Esophagus (tissue), 2 donors: ENCODE data around the gene ENGASE. TPM values are rescaled to one million over a fixed set of nuclear protein-coding genes. Genes with fewer than 3 reads are reported as not detected.

Experiments used
- H3K27ac ChIP-seq, 2 donors: one replicate each; pipeline ENCODE4 v1.5.1; 2013; ENCODE audit warnings: low read depth in 2 of 2, mild to moderate bottlenecking in 2 of 2, inconsistent platforms in 1 of 2, low read length in 1 of 2, moderate library complexity in 1 of 2
- H3K27me3 ChIP-seq, 2 donors: one replicate each; pipeline ENCODE4 v1.6.1; 2013; ENCODE audit warnings: low read length in 2 of 2, control low read depth in 1 of 2, mild to moderate bottlenecking in 1 of 2; ENCODE audit not compliant: insufficient read depth in 2 of 2, control insufficient read depth in 1 of 2
- H3K36me3 ChIP-seq, 2 donors: one replicate each; pipeline ENCODE4 v1.6.1; 2013; ENCODE audit warnings: low read length in 1 of 2; ENCODE audit not compliant: control insufficient read depth in 2 of 2, insufficient read depth in 2 of 2
- H3K4me1 ChIP-seq, 2 donors: one replicate each; pipeline ENCODE4 v1.6.1; 2013; ENCODE audit warnings: low read length in 1 of 2; ENCODE audit not compliant: control insufficient read depth in 2 of 2, insufficient read depth in 2 of 2
- H3K4me3 ChIP-seq, 2 donors: one replicate each; pipeline ENCODE4 v1.5.1; 2013; ENCODE audit warnings: low read length in 2 of 2, mild to moderate bottlenecking in 2 of 2, low read depth in 1 of 2, moderate library complexity in 1 of 2
- H3K9me3 ChIP-seq, 2 donors: one replicate each; pipeline ENCODE4 v1.6.1; 2013; ENCODE audit warnings: mild to moderate bottlenecking in 2 of 2, low read depth in 1 of 2, low read length in 1 of 2, moderate library complexity in 1 of 2; ENCODE audit not compliant: control insufficient read depth in 2 of 2, insufficient read depth in 1 of 2
- WGBS, 2 donors: extraction: QIAGEN DNeasy Blood & Tissue Kit; methylation state at CpG; one replicate each; pipeline ENCODE4 v1.1.7; 2013; 5-methylcytosine and 5-hydroxymethylcytosine counted together
- polyA plus RNA-seq, 2 donors: library from polyadenylated mRNA; stranded (reverse); fragments of 200-250 nt; gene quantifications; one replicate each; pipeline ENCODE4 v1.2.3, GENCODE V29; 2013
- donor health status: healthy with polysubstance abuse.
- donor health status: Bipolar disorder and iron deficiency.

ENGASE gene
- polyA plus RNA-seq, 2 donors: 10.6 to 31.7 TPM

DNA sequence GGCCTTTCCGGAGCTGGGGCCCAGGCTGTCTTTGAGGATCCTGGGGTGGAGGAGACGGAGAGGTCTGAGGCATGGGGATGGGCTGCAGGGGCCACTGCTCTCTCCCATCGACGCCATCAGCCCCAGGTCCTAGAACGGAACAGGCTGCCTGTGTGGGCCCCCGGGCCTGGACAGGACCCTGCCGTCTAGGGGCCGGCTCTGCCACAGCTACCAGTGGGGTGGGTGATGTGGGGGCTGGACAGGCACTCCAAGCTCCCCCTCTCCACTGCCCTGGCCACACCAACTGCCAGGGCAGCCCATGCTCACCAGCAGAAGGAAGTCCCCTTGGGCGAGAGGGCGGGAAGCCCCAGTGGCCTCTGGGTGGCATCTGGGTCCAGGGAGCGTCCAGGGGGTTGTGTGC is 37.8 kb downstream of the ENGASE start:
- 86 to 87% methylated on average over 10 to 11 of the region's 11 CpGs for WGBS, 2 donors

DNA sequence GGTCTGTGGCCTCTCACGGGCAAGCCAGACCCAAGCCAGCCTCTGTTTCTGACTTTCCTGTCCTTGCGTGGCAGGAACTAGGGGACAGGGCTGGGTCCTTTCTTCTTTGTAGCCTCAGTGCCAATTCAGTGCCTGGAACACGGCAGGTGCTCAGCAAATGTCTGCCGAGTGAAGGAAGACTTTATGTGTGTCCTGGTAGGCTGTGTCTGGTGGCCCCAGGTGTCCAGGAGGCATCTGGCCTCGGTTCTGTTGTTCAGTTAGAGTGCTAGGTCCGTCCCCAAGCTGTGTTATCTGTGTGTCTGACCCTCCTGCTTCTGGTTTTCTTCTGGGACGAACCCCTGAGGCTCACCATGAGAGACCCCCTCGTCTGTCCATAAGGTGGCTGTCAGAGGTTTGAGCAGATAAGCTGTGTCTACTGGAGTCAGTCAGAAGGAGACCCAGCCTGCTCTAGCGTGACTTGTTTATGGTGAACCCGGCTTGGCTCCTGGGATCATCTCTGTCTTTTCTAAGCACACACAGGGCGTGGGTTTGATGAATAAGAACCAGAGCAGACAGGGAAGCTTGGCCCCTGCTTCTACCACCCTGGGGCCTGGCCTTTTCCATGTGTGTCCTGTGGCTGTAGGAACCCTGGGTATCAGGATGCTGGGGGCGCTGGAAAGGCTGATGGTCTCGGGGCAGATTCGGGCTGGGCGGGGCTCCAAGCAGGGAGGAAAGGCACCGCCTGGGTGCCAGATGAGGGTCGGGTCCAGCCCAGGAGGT is 39.3 kb downstream of the ENGASE start:
- no peaks in the 10 kb centered on the region for H3K36me3 ChIP-seq
- no peak overlapping the region for H3K4me3 ChIP-seq
- H3K4me1 ChIP-seq: no peaks in the 10 kb centered on the region
- peaks cover 0 to 3% of the 10 kb centered on the region in 2 donors for H3K9me3 ChIP-seq
- H3K27me3 ChIP-seq: no peaks in the 10 kb centered on the region
- H3K27ac ChIP-seq: no peak overlapping the region
- 53% methylated on average over 17 of the region's 17 CpGs for WGBS, 2 donors

More for the DNA sequence above, 37.8 kb downstream of the ENGASE start:
- Histone ChIP-seq H3K27me3 (no peaks in the 10 kb centered on the region), H3K4me3 (no peak overlapping the region), H3K9me3 (no peaks in the 10 kb centered on the region), H3K36me3 (no peaks in the 10 kb centered on the region), H3K4me1 (no peaks in the 10 kb centered on the region), H3K27ac (no peak overlapping the region)

DNA sequence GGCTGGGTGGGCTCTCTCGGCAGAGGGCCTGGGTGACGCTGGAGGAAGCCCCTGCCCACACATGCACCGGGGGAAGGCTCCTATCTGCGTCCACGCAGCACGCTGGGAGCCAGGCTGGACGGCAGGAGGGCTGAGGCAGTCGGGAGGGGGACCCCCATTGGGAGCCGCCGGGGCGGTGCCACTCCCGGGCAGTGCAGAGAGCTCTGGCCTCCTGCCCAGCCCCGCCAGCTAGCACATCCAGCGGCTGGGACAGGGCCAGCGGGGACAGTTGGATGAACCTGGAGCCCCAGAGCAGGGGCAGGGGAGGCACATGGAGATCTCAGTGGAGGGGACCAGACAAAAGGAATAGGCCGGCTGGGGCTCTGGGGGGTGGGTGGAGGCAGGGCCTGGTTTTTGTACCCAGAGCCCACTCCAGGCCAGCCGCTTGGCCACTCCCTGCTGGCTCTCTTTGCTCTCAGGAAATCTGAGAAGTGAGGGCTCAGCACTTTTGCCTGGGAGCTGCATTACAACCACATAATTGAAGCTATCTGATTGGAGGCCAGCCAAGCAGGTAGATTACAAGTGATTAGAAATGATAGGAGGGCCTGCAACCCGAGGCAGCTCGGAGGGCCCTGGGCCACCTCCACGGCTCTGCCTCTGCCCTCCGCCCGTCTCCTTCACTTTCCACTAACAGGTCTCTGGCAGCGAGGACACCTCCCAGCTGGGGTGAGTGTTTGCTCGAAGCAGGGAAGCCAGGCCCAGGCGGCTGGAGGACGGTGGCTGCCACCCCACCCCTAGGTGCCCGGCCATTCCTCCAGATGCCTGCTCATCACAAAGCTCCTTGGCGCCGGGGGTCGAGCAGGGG is 40.1 kb downstream of the ENGASE start:
- H3K4me1 ChIP-seq: no peaks in the 10 kb centered on the region
- H3K27me3 ChIP-seq: no peaks in the 10 kb centered on the region
- no peak overlapping the region for H3K4me3 ChIP-seq
- 23 to 34% methylated on average over 24 to 30 of the region's 30 CpGs for WGBS, 2 donors
- peaks cover 0 to 3% of the 10 kb centered on the region in 2 donors for H3K9me3 ChIP-seq
- no peak overlapping the region for H3K27ac ChIP-seq
- H3K36me3 ChIP-seq: no peaks in the 10 kb centered on the region

DNA sequence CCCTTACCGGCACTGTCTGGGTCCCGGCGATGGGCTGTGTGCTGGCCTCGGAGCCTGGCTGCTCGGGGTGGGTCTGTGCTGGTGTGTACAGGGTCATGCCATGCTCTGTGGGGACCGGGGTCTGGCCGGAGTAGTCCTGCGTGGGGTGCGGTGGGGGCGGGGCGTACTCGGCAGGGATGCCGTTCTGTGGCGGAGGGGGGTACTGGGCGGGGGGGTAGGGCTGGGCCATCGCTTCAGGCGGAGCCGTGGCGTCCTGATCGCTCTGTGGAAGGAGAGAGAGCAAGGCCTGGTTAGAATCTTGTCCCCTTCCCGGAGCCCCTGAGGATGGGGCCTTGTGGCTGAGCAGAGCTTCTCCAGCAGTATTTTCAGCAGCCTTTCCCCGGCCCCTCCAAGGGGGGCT is 40.9 kb downstream of the ENGASE start:
- Histone ChIP-seq H3K4me3 (no peak overlapping the region), H3K9me3 (peaks cover 0 to 3% of the 10 kb centered on the region in 2 donors)
- WGBS, 2 donors: 73 to 75% methylated on average over 21 to 22 of the region's 22 CpGs

DNA sequence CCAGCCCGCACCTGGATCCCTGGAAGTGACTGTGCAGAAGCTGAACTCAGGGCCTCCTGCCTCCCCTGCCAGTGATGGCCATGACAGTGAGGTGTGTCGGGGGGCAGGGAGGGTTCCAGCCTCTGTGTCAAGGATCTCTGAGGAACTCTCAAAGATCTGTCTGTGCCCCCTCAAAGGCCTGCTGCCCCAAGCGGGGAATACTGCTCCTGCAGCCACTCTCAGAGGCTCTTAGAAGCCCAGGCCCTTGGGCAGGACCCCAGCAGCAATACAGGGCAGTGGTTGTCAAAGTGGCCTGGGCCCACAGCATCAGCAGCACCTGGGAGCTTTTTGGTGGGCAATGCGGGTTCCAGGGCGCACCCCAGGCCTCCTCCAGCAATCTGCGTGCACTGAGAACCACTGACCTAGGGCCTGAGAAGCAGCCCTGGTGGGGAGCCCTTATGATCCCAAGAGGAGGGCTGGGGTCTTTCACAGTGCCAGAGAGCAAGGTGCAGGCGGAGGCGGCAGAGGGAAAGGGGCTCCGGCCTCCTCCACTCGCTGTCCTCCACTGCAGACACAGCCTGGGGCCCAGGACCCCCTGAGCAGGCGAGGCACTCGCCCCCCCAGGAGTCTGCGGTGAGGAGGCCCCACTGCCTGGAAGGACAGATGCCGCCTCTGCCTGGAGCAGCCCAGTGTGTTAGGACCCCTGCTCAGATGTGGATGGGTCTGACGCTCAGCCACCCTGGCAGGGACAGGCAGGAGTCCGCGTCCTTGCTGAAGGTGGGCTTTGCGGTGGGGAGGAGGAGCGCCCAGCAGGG is 42.1 kb downstream of the ENGASE start:
- 92 to 96% methylated on average over 19 of the region's 19 CpGs for WGBS, 2 donors
- Histone ChIP-seq H3K4me3 (no peak overlapping the region), H3K27ac (no peak overlapping the region), H3K27me3 (no peaks in the 10 kb centered on the region), H3K36me3 (no peaks in the 10 kb centered on the region), H3K4me1 (no peaks in the 10 kb centered on the region), H3K9me3 (peaks cover 0 to 3% of the 10 kb centered on the region in 2 donors)

More for the DNA sequence above, 40.9 kb downstream of the ENGASE start:
- H3K27ac ChIP-seq: no peak overlapping the region
- H3K27me3 ChIP-seq: no peaks in the 10 kb centered on the region
- no peaks in the 10 kb centered on the region for H3K4me1 ChIP-seq
- H3K36me3 ChIP-seq: no peaks in the 10 kb centered on the region

DNA sequence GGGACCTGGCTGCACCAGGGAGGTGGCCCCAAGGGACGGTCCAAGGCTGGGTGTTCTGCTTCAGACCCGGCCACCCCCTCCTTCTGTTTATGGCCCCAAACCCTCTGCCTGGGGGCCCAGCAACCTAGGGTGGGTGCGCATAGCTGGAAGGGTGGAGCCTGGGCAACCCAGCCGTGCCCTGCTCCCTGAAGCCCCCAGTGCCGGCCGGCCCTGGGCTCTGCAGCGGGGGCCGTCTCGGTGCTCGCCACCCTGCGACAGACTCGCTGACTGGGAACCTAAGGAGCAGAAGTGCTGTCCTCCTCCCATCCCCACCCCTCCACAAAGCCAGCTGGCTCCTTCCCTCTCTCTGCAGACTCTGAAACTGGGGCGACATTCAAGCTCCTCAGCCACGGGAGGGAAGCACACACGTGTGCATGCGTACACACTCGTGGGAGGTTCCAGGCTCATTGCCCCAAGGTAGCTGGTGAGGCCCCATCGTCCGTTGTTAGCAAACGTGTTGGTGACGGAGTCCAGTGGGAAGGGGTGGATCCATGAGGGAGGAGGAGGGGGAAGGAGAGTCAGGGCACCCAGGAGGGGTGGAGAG is 43.4 kb downstream of the ENGASE start:
- H3K27ac ChIP-seq: no peak overlapping the region
- no peaks in the 10 kb centered on the region for H3K27me3 ChIP-seq
- no peaks in the 10 kb centered on the region for H3K4me1 ChIP-seq
- no peaks in the 10 kb centered on the region for H3K36me3 ChIP-seq
- H3K9me3 ChIP-seq: peaks cover 0 to 3% of the 10 kb centered on the region in 2 donors
- no peak overlapping the region for H3K4me3 ChIP-seq
- WGBS, 2 donors: 61% methylated on average over 20 to 21 of the region's 21 CpGs

DNA sequence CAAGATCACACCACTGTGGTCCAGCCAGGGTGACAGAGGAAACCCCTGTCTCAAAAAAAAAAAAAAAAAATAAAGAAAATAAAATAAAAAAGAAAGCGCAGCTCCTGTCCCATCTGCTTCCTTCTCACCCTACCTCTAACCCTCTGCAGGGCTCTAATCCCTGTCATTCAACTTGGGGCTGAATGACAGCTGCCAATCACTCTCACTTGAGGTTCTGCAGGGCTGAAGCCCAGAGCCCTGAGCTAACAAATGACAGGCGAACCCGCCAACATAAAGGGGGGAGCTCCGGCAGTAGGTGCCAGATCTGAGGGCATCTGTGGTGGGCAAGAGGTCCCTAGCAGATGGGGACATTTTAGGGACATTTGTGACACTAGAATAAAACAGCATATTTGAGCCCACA is 44.3 kb downstream of the ENGASE start:
- H3K4me1 ChIP-seq: no peaks in the 10 kb centered on the region
- H3K4me3 ChIP-seq: no peak overlapping the region
- 81% methylated on average over 4 of the region's 4 CpGs for WGBS, 2 donors
- no peaks in the 10 kb centered on the region for H3K27me3 ChIP-seq
- H3K36me3 ChIP-seq: no peaks in the 10 kb centered on the region
- peaks cover 0 to 4% of the 10 kb centered on the region in 2 donors for H3K9me3 ChIP-seq
- H3K27ac ChIP-seq: no peak overlapping the region

DNA sequence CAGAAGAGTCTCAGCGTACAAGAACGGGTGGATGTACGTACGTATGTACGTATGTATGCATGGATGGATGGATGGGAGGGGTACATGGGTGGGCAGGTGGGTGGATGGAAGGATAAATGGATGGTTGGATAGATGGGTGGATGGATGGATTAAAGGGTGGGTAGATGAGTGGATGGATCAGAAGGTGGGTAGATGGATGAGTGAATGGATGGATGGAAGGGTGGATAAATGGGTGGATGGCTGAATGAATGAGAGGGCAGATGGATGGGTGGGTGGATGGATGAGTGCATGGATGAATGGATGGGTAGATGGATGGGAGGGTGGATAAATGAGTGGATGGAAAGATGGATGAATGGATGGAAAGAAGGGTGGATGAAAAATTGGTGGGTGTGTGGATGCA is 45.6 kb downstream of the ENGASE start:
- Histone ChIP-seq H3K36me3 (no peaks in the 10 kb centered on the region), H3K27me3 (no peaks in the 10 kb centered on the region), H3K9me3 (peaks cover 0 to 5% of the 10 kb centered on the region in 2 donors), H3K4me1 (no peaks in the 10 kb centered on the region), H3K27ac (no peak overlapping the region), H3K4me3 (no peak overlapping the region)
- 75 to 82% methylated on average over 5 of the region's 5 CpGs for WGBS, 2 donors

DNA sequence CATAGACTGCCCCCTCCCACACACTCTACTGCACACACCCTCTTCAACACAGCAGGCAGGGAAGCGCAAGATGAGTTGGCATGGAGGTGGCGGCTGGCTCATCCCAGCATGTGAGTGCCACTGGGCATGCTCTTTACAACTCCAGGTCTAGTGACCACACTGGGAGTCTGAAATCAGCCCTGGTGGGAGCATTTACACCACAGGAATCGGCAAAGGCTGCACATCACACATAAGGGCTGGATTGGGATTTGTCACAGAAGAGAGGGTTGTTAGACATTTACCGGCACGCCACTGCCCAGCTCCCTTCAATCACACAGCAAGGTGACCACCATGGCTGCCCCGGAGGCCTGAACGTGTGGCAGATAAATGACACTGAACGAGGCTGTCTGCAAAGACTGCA is 49.4 kb downstream of the ENGASE start:
- H3K27ac ChIP-seq: no peak overlapping the region
- WGBS, 2 donors: 93 to 94% methylated on average over 8 of the region's 8 CpGs
- H3K4me1 ChIP-seq: no peaks in the 10 kb centered on the region
- H3K4me3 ChIP-seq: no peak overlapping the region
- no peaks in the 10 kb centered on the region for H3K36me3 ChIP-seq
- H3K9me3 ChIP-seq: peaks cover 0 to 3% of the 10 kb centered on the region in 2 donors
- no peaks in the 10 kb centered on the region for H3K27me3 ChIP-seq
